HG02852 (cell line): ENCODE data around the gene THAP2.
"Not testable (repeated sequence)": the region's sequence is repeated elsewhere in the genome, so short reads cannot be mapped to it uniquely, and the experiment has no call there.

ENCODE experiments used
- ATAC-seq: cut with Tn5 transposase; IDR thresholded peaks from one replicate; pipeline ENCODE4 v1.9.1; 2021; ENCODE audit warnings: mild to moderate bottlenecking, moderate library complexity; ENCODE audit not compliant: unreplicated experiment

Gene THAP2

GRCh38 chr12:71702181-71702580 is 38.1 kb downstream of the THAP2 start:
- ATAC-seq, result not testable (repeated sequence)

- no peak for ATAC-seq
These were observed 38.5 kb downstream of the THAP2 start for GRCh38 chr12:71702590-71702989.

GRCh38 chr12:71703206-71703605 is 39.1 kb downstream of the THAP2 start:
- ATAC-seq, result no peak

GRCh38 chr12:71704920-71705319 is 40.8 kb downstream of the THAP2 start:
- ATAC-seq, result no peak

GRCh38 chr12:71708658-71709057 is 44.6 kb downstream of the THAP2 start:
- ATAC-seq, result no peak

GRCh38 chr12:71710276-71711125 is 46.4 kb downstream of the THAP2 start:
- no peak for ATAC-seq

- no peak for ATAC-seq
These were observed 54.5 kb downstream of the THAP2 start for GRCh38 chr12:71718611-71719010.

GRCh38 chr12:71719647-71720370 is 55.7 kb downstream of the THAP2 start:
- ATAC-seq, result no peak

- ATAC-seq, result no peak
These were observed 57.8 kb downstream of the THAP2 start for GRCh38 chr12:71721783-71722505.

GRCh38 chr12:71725011-71725410 is 60.9 kb downstream of the THAP2 start:
- ATAC-seq, result no peak

- ATAC-seq, result no peak
These were observed 62.4 kb downstream of the THAP2 start for GRCh38 chr12:71726548-71726947.

- no peak for ATAC-seq
These were observed 63.9 kb downstream of the THAP2 start for GRCh38 chr12:71727958-71728357.
